HAP-1 (cell line): ENCODE data around the gene SLC25A25.
"Not testable (repeated sequence)": the region's sequence is repeated elsewhere in the genome, so short reads cannot be mapped to it uniquely, and the experiment has no call there.

Experiments
- DNase-seq, 2 experiments: peaks; one replicate each; pipeline ENCODE4 v3.0.0-alpha.2; 2016 to 2020; ENCODE audit warnings: low spot score in 2 of 2
- H3K27me3 ChIP-seq: fragments of 250-450 bp; sonication (Bioruptor Pico); 2 replicates; pipeline ENCODE4 v1.5.1; 2020; ENCODE audit warnings: low read depth, mild to moderate bottlenecking, moderate library complexity
- H3K36me3 ChIP-seq: fragments of 250-450 bp; sonication (Bioruptor Pico); replicated peaks from 2 replicates; pipeline ENCODE4 v1.5.1; 2020; ENCODE audit warnings: mild to moderate bottlenecking
- H3K4me1 ChIP-seq: fragments of 250-450 bp; sonication (Bioruptor Pico); 2 replicates; pipeline ENCODE4 v1.5.1; 2020; ENCODE audit warnings: mild to moderate bottlenecking
- H3K4me3 ChIP-seq: fragments of 250-450 bp; sonication (Bioruptor Pico); 2 replicates; pipeline ENCODE4 v1.5.1; 2020; ENCODE audit warnings: mild to moderate bottlenecking, moderate library complexity
- H3K9me3 ChIP-seq: fragments of 250-450 bp; sonication (Bioruptor Pico); 2 replicates; pipeline ENCODE4 v1.5.1; 2020; ENCODE audit warnings: mild to moderate bottlenecking, moderate library complexity
- in situ Hi-C: fragments of 300-500 bp; cut with MboI; formaldehyde crosslinking; loops from 3 replicates; pipeline ENCODE4 v1.14.3; 2020; ENCODE audit warnings: low sequenced_read_pairs, inconsistent platforms, mixed read lengths

Gene SLC25A25

GRCh38 chr9:128067645-128068385 lies at the start of gene SLC25A25:
Gene SLC25A25 (plus strand): TSS chr9:128068232. CDS start chr9:128068320, 88 bp downstream.
- H3K9me3 ChIP-seq, result no peaks in the 10 kb centered on the region
- in situ Hi-C loops, result no loop called here
- peaks cover 20% of the 10 kb centered on the region for H3K4me1 ChIP-seq
- H3K4me3 ChIP-seq, result peak within 1 kb of the TSS; percentile 66
- no peaks in the 10 kb centered on the region for H3K36me3 ChIP-seq
- peak; percentile 99 to 100 for DNase-seq
- no peaks in the 10 kb centered on the region for H3K27me3 ChIP-seq

GRCh38 chr9:128020692-128021091 lies 47.3 kb upstream of the SLC25A25 start:
- Histone ChIP-seq H3K4me1 (no peaks in the 10 kb centered on the region), H3K4me3 (no peak overlapping the region), H3K36me3 (no peaks in the 10 kb centered on the region)

GRCh38 chr9:128021098-128021497 lies 46.9 kb upstream of the SLC25A25 start:
- no peak for DNase-seq
- in situ Hi-C loops, result no loop called here

More at GRCh38 chr9:128020692-128021091, 47.3 kb upstream of the SLC25A25 start:
- in situ Hi-C loops, result no loop called here
- H3K9me3 ChIP-seq, result no peaks in the 10 kb centered on the region
- H3K27me3 ChIP-seq, result no peaks in the 10 kb centered on the region
- peak in 1 of 2 experiments; percentile 40 for DNase-seq

GRCh38 chr9:128022886-128023285 lies 45.1 kb upstream of the SLC25A25 start:
- Histone ChIP-seq H3K36me3 (no peaks in the 10 kb centered on the region), H3K4me3 (no peak overlapping the region), H3K27me3 (no peaks in the 10 kb centered on the region), H3K4me1 (no peaks in the 10 kb centered on the region), H3K9me3 (no peaks in the 10 kb centered on the region)
- in situ Hi-C loops, result no loop called here
- DNase-seq, result no peak

More at GRCh38 chr9:128021098-128021497, 46.9 kb upstream of the SLC25A25 start:
- Histone ChIP-seq H3K4me3 (no peak overlapping the region), H3K36me3 (no peaks in the 10 kb centered on the region), H3K27me3 (no peaks in the 10 kb centered on the region), H3K4me1 (no peaks in the 10 kb centered on the region), H3K9me3 (no peaks in the 10 kb centered on the region)

- not testable (repeated sequence) for H3K4me1 ChIP-seq
These were observed 44.4 kb upstream of the SLC25A25 start for GRCh38 chr9:128023671-128024070.

GRCh38 chr9:128024761-128025308 lies 43.2 kb upstream of the SLC25A25 start:
- in situ Hi-C loops, result no loop called here
- no peaks in the 10 kb centered on the region for H3K9me3 ChIP-seq
- no peaks in the 10 kb centered on the region for H3K36me3 ChIP-seq
- DNase-seq, result no peak
- H3K27me3 ChIP-seq, result no peaks in the 10 kb centered on the region
- no peak overlapping the region for H3K4me3 ChIP-seq
- no peaks in the 10 kb centered on the region for H3K4me1 ChIP-seq

More at GRCh38 chr9:128023671-128024070, 44.4 kb upstream of the SLC25A25 start:
- H3K27me3 ChIP-seq, H3K36me3 ChIP-seq, DNase-seq, H3K4me3 ChIP-seq, in situ Hi-C loops, H3K9me3 ChIP-seq: not testable (repeated sequence)

GRCh38 chr9:128025736-128026135 lies 42.3 kb upstream of the SLC25A25 start:
- no peaks in the 10 kb centered on the region for H3K4me1 ChIP-seq
- no peak overlapping the region for H3K4me3 ChIP-seq
- no peak for DNase-seq
- H3K36me3 ChIP-seq, result no peaks in the 10 kb centered on the region
- in situ Hi-C loops, result no loop called here
- H3K27me3 ChIP-seq, result no peaks in the 10 kb centered on the region
- no peaks in the 10 kb centered on the region for H3K9me3 ChIP-seq

- H3K27me3 ChIP-seq, result no peaks in the 10 kb centered on the region
- in situ Hi-C loops, result no loop called here
- no peaks in the 10 kb centered on the region for H3K36me3 ChIP-seq
- no peaks in the 10 kb centered on the region for H3K4me1 ChIP-seq
- no peaks in the 10 kb centered on the region for H3K9me3 ChIP-seq
- H3K4me3 ChIP-seq, result no peak overlapping the region
- DNase-seq, result no peak
These were observed 41.7 kb upstream of the SLC25A25 start for GRCh38 chr9:128026255-128026772.

- no peaks in the 10 kb centered on the region for H3K9me3 ChIP-seq
These were observed 41.1 kb upstream of the SLC25A25 start for GRCh38 chr9:128026773-128027541.

GRCh38 chr9:128027705-128028104 lies 40.3 kb upstream of the SLC25A25 start:
- no peak overlapping the region for H3K4me3 ChIP-seq
- no peaks in the 10 kb centered on the region for H3K4me1 ChIP-seq
- H3K36me3 ChIP-seq, result no peaks in the 10 kb centered on the region
- no peaks in the 10 kb centered on the region for H3K27me3 ChIP-seq
- no peak for DNase-seq
- in situ Hi-C loops, result no loop called here
- no peaks in the 10 kb centered on the region for H3K9me3 ChIP-seq

More at GRCh38 chr9:128026773-128027541, 41.1 kb upstream of the SLC25A25 start:
- H3K27me3 ChIP-seq, result no peaks in the 10 kb centered on the region
- H3K4me3 ChIP-seq, result no peak overlapping the region
- in situ Hi-C loops, result no loop called here
- no peaks in the 10 kb centered on the region for H3K4me1 ChIP-seq
- no peaks in the 10 kb centered on the region for H3K36me3 ChIP-seq
- no peak for DNase-seq

- H3K36me3 ChIP-seq, result no peaks in the 10 kb centered on the region
- H3K4me3 ChIP-seq, result no peak overlapping the region
- in situ Hi-C loops, result no loop called here
- H3K27me3 ChIP-seq, result no peaks in the 10 kb centered on the region
- no peaks in the 10 kb centered on the region for H3K4me1 ChIP-seq
- no peak for DNase-seq
- no peaks in the 10 kb centered on the region for H3K9me3 ChIP-seq
These were observed 34.4 kb upstream of the SLC25A25 start for GRCh38 chr9:128033609-128034008.

- no peaks in the 10 kb centered on the region for H3K4me1 ChIP-seq
- H3K27me3 ChIP-seq, result no peaks in the 10 kb centered on the region
- in situ Hi-C loops, result no loop called here
- DNase-seq, result peak; percentile 60 to 72
- no peak overlapping the region for H3K4me3 ChIP-seq
- H3K9me3 ChIP-seq, result no peaks in the 10 kb centered on the region
- H3K36me3 ChIP-seq, result no peaks in the 10 kb centered on the region
These were observed 33.0 kb upstream of the SLC25A25 start for GRCh38 chr9:128034821-128035652.

- in situ Hi-C loops, H3K4me3 ChIP-seq, H3K27me3 ChIP-seq, H3K4me1 ChIP-seq, H3K9me3 ChIP-seq, H3K36me3 ChIP-seq, DNase-seq: not testable (repeated sequence)
These were observed 31.5 kb upstream of the SLC25A25 start for GRCh38 chr9:128036522-128036921.
